ENCODE results near the gene PBX1. TPM values are rescaled to one million over a fixed set of nuclear protein-coding genes. Genes with fewer than 3 reads are reported as not detected.

PBX1 gene
- 11.3 and 23.7 TPM in 2 replicates for total RNA-seq

DNA sequence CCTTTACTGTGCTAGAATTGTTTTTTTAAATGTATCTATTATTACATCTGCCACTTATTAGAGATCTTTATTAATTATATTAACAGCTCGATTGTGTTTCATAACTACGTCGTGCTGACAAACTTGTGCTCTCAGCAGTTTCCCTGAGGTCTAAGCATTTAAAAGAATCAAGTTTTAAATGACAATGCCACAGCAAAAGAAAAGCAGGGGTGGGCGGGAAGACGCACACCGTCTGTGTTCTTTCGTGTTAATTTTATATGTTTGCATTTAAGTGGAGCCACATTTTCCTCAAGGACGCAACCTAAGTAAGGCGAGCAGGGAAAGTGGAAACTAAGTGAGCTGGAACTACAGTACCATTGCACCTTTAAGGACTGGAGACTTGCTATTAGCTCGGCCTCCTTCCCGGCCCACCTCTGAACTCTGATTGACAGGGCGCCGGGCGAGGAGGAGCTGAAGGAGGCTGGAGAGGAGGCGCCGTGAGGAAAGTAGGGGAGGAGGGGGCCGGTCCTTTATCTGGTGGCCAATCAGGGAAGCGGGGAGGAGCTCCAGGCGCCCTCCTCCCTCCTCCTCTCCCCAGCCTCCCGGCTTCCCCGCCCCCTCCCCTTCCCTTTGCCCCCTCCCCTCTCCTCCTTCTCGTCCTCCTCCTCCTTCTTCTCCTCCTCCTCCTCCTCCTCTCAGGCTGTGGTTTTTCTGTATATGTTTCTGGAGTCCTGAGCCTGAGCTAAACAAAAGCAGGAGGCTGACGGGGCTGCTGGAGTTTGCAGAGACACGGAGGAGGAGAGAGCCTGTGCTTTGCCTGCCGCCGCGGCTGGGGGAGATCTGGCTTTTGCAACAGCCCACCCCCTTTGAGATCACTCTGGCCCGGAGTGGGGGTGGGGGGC, at the start of gene PBX1:
Gene PBX1 (plus strand): TSS at position 724 of the 881 bp plus-strand sequence.

Data from regular cardiac myocyte (primary cell).